Right lobe of liver (tissue), 6 donors: ENCODE results near the gene GNG11. TPM values are rescaled to one million over a fixed set of nuclear protein-coding genes. Genes with fewer than 3 reads are reported as not detected.
"Not testable (repeated sequence)": the region's sequence is repeated elsewhere in the genome, so short reads cannot be mapped to it uniquely, and the experiment has no call there.

ENCODE experiments used
- ATAC-seq, 4 donors: fragments of 200-7000 bp; cut with Tn5 transposase; one replicate each; pipeline ENCODE4 v1.9.1; 2020; ENCODE audit warnings: mild to moderate bottlenecking in 4 of 4, moderate library complexity in 4 of 4
- DNase-seq, 3 donors: peaks; one replicate each; pipeline ENCODE4 v3.0.0-alpha.2; 2020
- H3K27ac ChIP-seq, 3 donors: fragments of 200-600 bp; one replicate each; pipeline ENCODE4 v1.8.0; 2022
- H3K27me3 ChIP-seq, 2 donors: fragments of 200-600 bp; one replicate each; pipeline ENCODE4 v1.8.0; 2022
- H3K36me3 ChIP-seq, 4 donors: fragments of 200-600 bp; sonication (generic) in 1 of 4; one replicate each; pipeline versions ENCODE4 v1.5.1 to v1.8.0; 2017 to 2022; ENCODE audit warnings: control low read depth in 1 of 4
- H3K4me1 ChIP-seq, 4 donors: fragments of 200-600 bp; sonication (generic) in 1 of 4; one replicate each; pipeline versions ENCODE4 v1.5.1 to v1.8.0; 2017 to 2022; ENCODE audit warnings: control low read depth in 1 of 4
- H3K4me3 ChIP-seq, 3 donors: fragments of 200-600 bp; one replicate each; pipeline ENCODE4 v1.8.0; 2022
- H3K9me3 ChIP-seq, 4 donors: fragments of 200-600 bp; sonication (generic) in 1 of 4; one replicate each; pipeline versions ENCODE4 v1.5.1 to v1.8.0; 2017 to 2022; ENCODE audit warnings: control low read depth in 1 of 4
- POLR2A ChIP-seq: fragments of 450-650 bp; IDR thresholded peaks from one replicate; pipeline ENCODE4 v1.6.1; 2017; ENCODE audit warnings: antibody characterized with exemption, mild to moderate bottlenecking
- WGBS: methylation state at CpG from one replicate; pipeline ENCODE4 v1.1.6; 2018; ENCODE audit warnings: low coverage, low lambda C conversion rate; ENCODE audit not compliant: insufficient coverage; ENCODE audit errors: missing lambda C conversion rate; 5-methylcytosine and 5-hydroxymethylcytosine counted together
- intact Hi-C, 2 donors: fragments of 100-400 bp; cut with DNase I; formaldehyde crosslinking; loops; one replicate each; pipeline versions ENCODE4 v1.11.2 to v1.14.1; 2022
- total RNA-seq, 6 experiments: library from RNA; depleted of rRNA in 2 of 6; stranded (reverse); fragments of >200 nt in 2 of 6; fragmentation: NEBNext Ultra II Directional in 3 of 6; extraction: Animal tissue kit (Norgen Biotek cat#: 25700) in 3 of 6; gene quantifications; one replicate each; pipeline versions ENCODE4 v1.1.0 to v1.2.4, GENCODE V29; 2016 to 2023
- TF ChIP-seq, protein P1 (sequence below), 4 donors: fragments of 200-600 bp in 3 of 4; fragments of 450-650 bp in 1 of 4; IDR thresholded peaks; one replicate each; pipeline versions ENCODE4 v1.5.1 to v1.8.0; 2016 to 2022; ENCODE audit warnings: antibody characterized with exemption in 4 of 4, mild to moderate bottlenecking in 2 of 4
- donor health status: DM: no; HTN: yes; CAD: no.
- donor health status: DM: no; HTN: no; CAD: no.
- donor health status: DM: no; HTN: no; CAD: no.
- donor health status: DM: no; HTN: yes; CAD: no.
- donor health status: DM: no; HTN: yes; CAD: no.

The GNG11 gene
- total RNA-seq, 6 experiments from 2014 or later = 0.86 to 6.1 (median 4.0) TPM

- no peaks in the 10 kb centered on the region for H3K36me3 ChIP-seq
- H3K4me3 ChIP-seq = no peak within 1 kb of the TSS
- WGBS = 42% methylated on average over 3 of the region's 3 CpGs
- no peak for TF ChIP-seq POLR2A
- TF ChIP-seq, protein P1, sequence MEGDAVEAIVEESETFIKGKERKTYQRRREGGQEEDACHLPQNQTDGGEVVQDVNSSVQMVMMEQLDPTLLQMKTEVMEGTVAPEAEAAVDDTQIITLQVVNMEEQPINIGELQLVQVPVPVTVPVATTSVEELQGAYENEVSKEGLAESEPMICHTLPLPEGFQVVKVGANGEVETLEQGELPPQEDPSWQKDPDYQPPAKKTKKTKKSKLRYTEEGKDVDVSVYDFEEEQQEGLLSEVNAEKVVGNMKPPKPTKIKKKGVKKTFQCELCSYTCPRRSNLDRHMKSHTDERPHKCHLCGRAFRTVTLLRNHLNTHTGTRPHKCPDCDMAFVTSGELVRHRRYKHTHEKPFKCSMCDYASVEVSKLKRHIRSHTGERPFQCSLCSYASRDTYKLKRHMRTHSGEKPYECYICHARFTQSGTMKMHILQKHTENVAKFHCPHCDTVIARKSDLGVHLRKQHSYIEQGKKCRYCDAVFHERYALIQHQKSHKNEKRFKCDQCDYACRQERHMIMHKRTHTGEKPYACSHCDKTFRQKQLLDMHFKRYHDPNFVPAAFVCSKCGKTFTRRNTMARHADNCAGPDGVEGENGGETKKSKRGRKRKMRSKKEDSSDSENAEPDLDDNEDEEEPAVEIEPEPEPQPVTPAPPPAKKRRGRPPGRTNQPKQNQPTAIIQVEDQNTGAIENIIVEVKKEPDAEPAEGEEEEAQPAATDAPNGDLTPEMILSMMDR (IDR thresholded peaks at IDR 0.05) = no peak
- intact Hi-C loops = no loop called here
- H3K27ac ChIP-seq = no peak within 1 kb of the TSS
- no peak for ATAC-seq
- H3K4me1 ChIP-seq = no peaks in the 10 kb centered on the region
- no peaks in the 10 kb centered on the region for H3K27me3 ChIP-seq
- DNase-seq = no peak
- no peaks in the 10 kb centered on the region for H3K9me3 ChIP-seq
Measured at GRCh38 chr7:93906267-93906666, 15.3 kb upstream of the GNG11 start, which contains the start of gene GNGT1. GNGT1 (plus strand) TSS chr7:93906567; CDS start chr7:93906747, 180 bp downstream.

GRCh38 chr7:93910076-93910994 lies 11.2 kb upstream of the GNG11 start:
- ATAC-seq (peak in 3 of 4 donors; percentile 17 to 71 (median 60)), DNase-seq (no peak)
- Histone ChIP-seq H3K36me3 (no peaks in the 10 kb centered on the region), H3K4me3 (no peak overlapping the region), H3K27me3 (no peaks in the 10 kb centered on the region), H3K27ac (no peak overlapping the region), H3K9me3 (no peaks in the 10 kb centered on the region), H3K4me1 (no peaks in the 10 kb centered on the region)
- TF ChIP-seq POLR2A = no peak
- TF ChIP-seq, protein P1 (IDR thresholded peaks at IDR 0.05) = no peak
- WGBS = 43% methylated on average over 3 of the region's 3 CpGs
- intact Hi-C loops = no loop called here

DNA sequence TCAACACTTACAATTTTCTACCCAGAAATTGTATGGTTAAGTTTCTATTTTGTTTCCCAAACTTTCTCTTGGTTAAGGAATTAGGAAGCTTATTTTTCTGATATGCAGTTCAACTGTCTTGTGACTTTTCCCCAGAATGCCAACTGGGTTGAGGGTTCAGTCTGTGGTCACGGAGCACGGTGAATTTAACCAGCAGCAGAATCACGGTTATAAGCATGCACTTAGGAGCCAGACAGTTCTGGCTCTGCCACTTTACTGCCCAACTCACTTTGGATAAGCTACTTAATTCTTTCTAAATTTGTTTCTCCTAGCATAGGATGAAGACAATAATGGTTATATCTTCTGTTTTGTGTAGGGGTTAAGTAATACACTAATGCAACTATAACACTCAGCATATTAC lies 10.3 kb upstream of the GNG11 start:
- H3K36me3 ChIP-seq, H3K4me3 ChIP-seq, H3K27ac ChIP-seq, H3K27me3 ChIP-seq, H3K9me3 ChIP-seq, ATAC-seq, H3K4me1 ChIP-seq, DNase-seq, intact Hi-C loops: not testable (repeated sequence)
- WGBS = 67% methylated on average over 1 of the region's 3 CpGs

GRCh38 chr7:93911661-93912060 lies 9.9 kb upstream of the GNG11 start:
- intact Hi-C loops, ATAC-seq, H3K4me1 ChIP-seq, H3K9me3 ChIP-seq, DNase-seq, H3K27me3 ChIP-seq, H3K4me3 ChIP-seq, H3K36me3 ChIP-seq, H3K27ac ChIP-seq: not testable (repeated sequence)

GRCh38 chr7:93913197-93913596 lies 8.3 kb upstream of the GNG11 start:
- no peaks in the 10 kb centered on the region for H3K27me3 ChIP-seq
- no peaks in the 10 kb centered on the region for H3K36me3 ChIP-seq
- H3K9me3 ChIP-seq = no peaks in the 10 kb centered on the region
- intact Hi-C loops = no loop called here
- TF ChIP-seq, protein P1 (IDR thresholded peaks at IDR 0.05) = no peak
- TF ChIP-seq POLR2A = no peak
- H3K4me1 ChIP-seq = no peaks in the 10 kb centered on the region
- no peak overlapping the region for H3K27ac ChIP-seq
- H3K4me3 ChIP-seq = no peak overlapping the region
- ATAC-seq (peak in 3 of 4 donors; percentile 29 to 59 (median 44)), DNase-seq (no peak)
